ENCODE measurements around the gene SPPL2A.
"Not testable (repeated sequence)": the region's sequence is repeated elsewhere in the genome, so short reads cannot be mapped to it uniquely, and the experiment has no call there.

The SPPL2A gene, protein sequence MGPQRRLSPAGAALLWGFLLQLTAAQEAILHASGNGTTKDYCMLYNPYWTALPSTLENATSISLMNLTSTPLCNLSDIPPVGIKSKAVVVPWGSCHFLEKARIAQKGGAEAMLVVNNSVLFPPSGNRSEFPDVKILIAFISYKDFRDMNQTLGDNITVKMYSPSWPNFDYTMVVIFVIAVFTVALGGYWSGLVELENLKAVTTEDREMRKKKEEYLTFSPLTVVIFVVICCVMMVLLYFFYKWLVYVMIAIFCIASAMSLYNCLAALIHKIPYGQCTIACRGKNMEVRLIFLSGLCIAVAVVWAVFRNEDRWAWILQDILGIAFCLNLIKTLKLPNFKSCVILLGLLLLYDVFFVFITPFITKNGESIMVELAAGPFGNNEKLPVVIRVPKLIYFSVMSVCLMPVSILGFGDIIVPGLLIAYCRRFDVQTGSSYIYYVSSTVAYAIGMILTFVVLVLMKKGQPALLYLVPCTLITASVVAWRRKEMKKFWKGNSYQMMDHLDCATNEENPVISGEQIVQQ

DNA sequence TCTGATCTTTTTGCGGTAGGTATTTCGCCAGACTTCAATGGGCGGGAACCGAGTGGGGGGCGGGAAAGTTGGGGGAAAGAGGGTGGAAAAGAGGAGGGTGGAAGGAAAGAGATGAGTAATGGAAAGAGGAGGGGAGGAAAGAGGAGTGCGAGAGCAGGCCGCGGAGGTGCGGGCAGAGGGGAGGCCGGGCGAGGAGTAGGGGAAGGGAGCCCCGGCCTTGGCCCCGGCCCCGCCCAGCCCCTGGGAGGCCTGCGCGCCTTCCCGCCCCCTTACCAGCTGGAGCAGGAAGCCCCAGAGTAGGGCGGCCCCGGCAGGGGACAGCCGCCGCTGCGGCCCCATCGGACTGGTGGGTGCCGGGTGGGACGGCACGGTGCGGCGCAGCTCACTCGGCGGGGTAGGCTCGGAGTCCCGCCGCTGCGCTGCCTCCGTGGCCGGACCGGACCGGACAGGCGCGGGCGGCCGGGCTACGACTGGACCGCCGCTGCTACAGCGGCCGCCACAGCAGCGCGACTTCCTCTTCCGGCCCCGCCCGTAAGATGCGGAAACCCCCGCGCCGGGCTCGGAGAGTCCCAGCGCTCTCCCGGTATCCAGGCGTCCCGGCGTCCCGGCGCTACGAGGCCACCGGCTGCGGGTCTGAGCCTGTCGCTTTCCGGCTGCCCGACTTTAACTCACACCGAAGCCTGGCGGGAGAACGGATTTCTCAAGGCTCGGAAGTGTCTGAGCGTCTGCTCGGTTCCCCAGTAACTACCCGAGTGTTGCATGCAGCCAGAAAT is at the start of gene SPPL2A:
Gene SPPL2A (minus strand): TSS at position 512 of the 773 bp plus-strand sequence. CDS start 173 bp downstream, at position 339.
- DNase-seq = peak in 57 of 58 donors; percentile 8 to 84 (median 70)

DNA sequence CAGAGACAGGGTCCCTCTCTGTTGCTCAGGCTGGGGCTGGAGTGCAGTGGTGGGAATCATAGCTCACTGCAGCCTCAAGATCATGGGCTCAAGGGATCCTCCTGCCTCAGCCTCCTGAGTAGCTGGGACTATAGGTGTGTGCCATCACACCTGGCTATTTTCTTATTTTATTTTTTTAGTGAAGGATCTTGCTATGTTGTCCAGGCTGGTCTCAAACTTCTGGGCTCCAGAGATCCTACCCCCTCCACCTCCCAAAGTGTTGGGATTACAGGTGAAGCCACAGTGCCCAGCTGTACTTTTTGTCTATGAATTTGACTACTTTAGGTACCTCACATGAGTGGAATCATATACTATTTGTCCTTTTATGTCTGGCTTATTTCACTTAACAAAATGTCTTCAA is 49.1 kb upstream of the SPPL2A start:
- DNase-seq = no peak

DNA sequence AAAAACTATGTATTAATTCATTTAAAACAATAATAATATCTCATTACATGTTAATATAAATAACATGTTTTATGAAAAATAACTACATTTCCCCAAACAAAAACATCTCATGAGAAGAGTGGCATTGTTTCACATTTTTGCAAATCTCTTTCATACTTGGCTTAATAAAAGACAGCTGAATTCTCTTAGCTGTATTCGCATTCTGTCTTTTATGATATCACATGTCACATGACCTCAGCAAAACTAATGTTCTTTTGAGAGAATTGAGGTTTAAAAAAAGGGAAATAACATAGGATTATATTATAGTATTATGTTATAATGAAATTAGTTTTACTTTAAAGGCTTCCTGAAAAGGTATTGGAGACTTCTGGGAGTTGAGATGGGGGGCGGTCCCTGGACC is 48.4 kb upstream of the SPPL2A start:
- DNase-seq = no peak

DNA sequence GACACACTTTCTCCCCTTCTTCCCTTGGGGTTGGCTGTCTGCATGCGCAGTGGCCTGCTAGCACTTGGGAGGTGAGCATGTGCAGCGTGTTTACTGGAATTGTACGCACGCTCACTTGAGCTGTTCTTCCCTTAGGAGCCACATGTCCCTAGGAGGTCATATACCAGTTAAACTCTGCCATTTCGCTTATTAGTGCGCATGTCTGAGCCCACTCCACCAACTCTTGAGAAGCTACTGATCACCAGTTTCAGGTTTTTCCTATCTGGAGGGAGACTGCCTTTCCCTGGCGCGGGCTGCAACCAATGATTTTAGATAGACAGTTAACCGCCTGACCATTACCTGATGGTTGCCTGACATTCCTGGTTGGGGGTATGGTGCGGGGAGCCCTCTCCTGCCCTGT is 47.6 kb upstream of the SPPL2A start:
- no peak for DNase-seq

DNA sequence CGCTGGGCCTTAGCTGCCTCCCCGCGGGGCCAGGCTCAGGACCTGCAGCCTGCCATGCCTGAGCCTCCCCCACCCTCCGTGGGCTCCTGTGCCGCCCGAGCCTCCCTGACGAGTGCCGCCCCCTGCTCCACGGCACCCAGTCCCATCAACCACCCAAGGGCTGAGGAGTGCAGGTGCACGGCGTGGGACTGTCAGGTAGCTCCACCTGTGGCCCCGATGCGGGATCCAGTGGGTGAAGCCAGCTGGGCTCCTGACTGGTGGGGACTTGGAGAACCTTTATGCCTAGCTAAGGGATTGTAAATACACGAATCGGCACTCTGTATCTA is 46.6 kb upstream of the SPPL2A start:
- DNase-seq = not testable (repeated sequence)

DNA sequence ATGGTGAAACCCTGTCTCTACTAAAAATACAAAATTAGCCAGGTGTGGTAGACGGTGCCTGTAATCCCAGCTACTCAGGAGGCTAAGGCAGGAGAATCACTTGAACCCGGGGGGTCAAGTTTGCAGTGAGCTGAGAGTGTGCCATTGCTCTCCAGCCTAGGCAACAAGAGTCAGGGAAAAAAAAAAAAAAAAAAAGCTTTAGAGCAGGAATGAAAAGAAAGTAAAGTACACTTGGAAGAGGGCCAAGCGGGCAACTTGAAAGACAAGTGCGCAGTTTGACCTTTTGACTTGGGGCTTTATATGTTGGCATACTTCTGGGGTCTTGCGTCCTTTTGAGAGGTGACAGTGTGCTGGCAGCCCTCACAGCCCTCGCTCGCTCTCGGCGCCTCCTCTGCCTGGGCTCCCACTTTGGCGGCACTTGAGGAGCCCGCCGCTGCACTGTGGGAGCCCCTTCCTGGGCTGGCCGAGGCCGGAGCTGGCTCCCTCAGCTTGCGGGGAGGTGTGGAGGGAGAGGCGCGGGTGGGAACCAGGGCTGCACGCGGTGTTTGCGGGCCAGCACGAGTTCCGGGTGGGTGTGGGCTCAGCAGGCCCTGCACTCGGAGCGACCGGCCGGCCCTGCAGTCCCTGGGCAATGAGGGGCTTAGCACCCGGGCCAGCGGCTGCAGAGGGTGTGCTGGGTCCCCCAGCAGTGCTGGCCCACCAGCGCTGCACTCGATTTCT is 46.1 kb upstream of the SPPL2A start:
- not testable (repeated sequence) for DNase-seq

DNA sequence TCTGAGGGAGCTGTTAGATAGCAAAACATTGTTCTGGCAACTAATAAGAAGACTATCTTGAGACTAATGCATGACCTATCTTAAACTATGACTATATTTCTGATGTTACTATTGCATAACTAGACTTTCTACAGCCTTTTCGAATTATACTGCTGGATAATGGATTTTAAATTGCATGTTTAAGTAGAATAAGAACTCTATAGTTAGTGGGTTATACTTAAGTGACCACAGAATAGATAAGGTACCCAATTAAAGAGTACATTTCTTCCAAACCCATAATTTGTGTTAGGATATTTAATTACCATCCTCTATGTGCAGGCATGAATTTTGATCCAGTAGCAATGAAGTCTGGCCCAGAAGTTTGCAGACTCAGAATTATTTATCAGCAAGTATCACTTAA is 44.6 kb upstream of the SPPL2A start:
- no peak for DNase-seq

DNA sequence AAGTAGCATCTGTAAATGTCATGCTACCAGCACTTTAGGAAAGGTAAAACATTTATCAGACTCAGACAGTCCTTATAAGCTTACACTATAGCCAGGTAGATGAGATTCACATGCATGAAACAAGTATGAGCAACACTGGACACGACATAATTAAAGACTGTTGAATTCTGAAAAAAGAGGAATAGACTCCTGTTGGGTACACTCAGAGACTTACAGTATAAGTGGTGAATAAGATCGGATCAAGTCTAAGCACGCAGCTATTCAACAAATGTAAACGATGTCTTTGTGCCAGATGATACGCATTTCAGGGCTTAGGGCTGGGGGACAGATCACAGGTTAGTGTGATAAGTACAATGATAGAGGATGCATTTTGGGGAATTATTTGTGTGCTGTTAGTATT is 43.2 kb upstream of the SPPL2A start:
- no peak for DNase-seq

DNA sequence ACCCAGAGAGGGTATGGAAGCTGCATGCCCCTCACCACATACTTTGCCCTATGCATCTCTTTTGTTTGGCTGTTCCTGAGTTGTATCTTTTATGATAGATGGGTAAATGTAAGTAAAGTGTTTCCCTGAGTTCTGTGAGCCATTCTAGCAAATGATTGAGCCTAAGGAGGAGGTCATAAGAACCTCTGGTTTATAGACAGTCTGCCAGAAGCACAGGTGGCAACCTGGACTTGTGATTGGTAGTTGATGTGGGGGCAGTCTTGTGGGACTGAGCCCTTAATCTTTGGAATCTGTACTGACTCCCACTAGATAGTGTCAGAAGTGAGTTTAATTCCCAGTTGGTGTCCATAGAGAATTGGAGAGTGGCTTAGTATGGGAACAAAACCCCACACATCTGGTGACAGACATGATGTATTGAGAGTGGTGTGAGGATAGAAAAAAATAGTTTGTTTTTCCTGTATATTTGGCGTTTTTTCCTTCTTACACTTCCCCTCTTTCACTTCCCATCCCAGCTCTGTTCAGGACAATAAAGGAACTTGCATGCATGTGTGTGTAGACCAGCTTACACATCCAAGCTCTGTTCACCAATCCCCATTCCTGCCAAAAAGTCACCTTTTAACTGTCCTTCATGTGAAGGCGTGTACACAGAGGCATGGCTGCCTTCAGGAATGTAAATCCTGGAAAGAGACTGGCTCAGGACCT is 38.1 kb upstream of the SPPL2A start:
- no peak for DNase-seq

DNA sequence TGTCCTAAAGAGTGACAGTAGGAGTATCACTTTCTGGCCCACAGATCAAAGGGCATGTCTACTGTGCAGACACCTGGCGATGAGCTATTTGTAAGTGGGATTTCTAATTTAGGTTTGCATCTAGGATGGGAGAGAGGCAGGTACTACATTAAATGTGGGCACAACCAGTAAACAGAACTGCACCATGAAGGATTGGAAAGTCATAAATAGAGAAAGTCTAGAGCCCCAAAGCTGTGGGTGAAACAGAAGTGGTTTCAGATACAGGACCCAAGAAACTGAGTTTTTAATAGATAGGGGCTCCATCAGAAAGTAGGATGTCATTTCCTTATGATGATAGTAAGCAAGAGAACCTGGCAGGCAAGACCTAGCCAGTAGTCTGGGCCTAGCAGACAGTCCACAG is 35.2 kb upstream of the SPPL2A start:
- DNase-seq = no peak

DNA sequence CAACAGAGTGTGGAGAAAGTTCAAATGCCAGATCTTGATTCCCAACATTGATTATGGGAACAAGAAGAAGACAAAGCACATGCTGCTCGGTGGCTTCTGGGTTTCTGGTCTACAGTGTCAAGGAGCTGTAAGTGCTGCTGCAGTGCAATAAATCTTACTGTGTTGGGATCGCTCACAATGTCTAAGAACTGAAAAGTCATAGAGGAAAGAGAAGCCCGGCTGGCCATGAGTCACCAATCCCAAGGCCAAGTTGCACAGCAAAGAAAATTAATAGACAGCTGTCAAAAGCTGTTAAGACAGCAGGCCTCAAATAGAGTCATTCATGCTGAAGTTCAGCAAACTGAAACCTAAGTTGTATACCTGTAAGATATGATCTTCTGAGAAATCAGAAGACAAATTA is 33.2 kb upstream of the SPPL2A start:
- DNase-seq = no peak

DNA sequence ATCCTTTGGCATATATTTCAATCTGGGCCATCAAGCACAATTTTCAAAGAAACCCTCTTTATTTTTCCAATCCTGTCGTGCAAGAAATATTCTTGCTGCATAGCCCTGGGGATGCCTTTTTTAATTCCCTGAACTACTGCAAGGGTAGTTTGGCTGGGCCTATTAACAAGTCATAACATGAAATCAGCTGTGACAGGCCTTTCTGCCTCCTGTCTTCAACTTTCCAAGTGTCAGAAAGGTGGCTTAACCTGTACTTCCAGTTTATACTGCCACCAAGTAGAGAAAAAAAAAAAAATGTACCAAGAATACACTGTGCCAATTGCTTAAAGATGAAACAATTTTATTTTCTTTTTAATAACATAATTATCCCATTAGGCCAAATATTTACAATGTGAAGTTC is 32.4 kb upstream of the SPPL2A start:
- DNase-seq = no peak

DNA sequence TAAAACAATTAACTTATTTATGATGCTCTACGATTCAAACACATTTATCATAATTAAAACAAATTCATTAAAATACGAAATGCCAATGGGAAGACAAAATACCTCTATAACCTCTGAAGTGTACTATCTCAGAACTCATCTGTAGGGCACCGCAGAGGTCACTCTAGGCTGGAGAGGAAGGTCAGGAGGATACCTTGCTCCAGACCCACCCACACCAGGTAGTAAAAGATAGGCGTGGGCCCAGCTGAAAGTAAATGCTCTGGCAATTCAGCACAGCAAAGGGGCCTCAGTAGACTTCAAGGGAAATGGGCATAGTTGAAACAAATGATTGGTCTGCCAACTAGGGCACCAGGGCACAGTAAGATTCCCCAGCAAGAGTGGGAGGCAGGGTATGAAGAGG is 26.0 kb upstream of the SPPL2A start:
- DNase-seq = no peak

DNA sequence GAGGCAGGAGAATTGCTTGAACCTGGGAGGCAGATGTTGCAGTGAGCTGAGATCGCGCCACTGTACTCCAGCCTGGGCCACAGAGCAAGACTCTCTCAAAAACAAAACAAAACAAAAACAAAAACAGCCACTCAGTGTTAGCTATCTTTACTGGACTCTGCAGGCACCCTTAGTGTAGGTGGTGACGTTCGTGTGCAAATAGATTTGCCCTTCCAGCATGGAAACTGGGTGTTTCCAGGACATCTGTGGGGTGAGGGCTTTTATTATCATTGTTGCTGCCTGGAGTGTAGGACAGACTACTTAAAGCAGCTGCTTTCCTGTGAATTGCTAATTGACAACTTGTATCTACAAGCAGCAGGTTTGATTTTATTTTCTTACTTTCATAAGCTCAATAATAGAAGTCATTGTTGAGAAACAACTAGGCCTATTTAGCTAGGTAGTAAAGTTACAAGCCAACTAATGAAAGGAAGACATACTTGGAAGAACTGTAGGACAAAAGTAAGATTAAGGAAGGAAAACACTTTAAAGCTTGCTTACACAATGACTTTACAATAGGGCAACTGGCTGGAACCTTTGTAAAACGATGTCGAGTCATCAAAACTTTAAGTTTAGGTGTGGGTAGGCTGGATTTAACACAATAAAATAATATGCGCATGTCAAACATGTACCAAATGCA is 25.4 kb upstream of the SPPL2A start:
- no peak for DNase-seq

DNA sequence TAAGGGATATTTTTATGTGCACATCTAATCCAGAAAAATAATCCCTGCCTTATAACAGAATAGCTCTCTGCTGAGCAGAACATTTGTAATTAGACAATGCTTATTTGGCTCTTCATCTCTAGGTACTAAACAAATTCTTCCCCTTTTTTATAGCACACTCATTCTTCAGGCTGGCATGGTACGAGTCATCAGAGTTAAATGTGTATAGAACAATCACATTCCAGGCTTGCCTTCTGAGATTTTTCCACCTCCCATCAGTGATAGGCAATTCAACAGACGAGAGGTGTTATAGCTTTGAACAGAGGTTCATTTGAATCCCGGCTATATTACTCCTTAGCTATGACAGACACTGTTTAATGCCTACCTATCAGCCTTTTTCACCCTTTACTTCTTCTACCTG is 21.4 kb upstream of the SPPL2A start:
- no peak for DNase-seq

DNA sequence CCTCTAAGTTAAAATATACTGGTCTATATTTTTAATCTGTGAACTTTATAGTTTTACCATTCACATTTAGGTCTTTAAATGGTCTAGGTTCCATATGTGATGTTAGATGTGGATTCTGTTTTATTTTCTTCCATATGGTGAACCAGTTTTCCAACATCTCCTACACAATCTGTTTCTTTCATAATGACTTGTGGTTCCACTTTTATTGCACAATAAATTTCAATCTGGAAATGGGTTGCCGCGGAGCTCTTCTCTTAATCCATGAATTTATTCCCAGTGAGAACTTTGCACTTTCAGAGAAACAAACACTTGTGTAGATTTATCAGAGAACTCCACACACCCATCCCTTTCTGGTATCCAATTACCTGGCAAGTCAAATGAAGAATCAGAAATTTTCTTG is 20.9 kb upstream of the SPPL2A start:
- no peak for DNase-seq

DNA sequence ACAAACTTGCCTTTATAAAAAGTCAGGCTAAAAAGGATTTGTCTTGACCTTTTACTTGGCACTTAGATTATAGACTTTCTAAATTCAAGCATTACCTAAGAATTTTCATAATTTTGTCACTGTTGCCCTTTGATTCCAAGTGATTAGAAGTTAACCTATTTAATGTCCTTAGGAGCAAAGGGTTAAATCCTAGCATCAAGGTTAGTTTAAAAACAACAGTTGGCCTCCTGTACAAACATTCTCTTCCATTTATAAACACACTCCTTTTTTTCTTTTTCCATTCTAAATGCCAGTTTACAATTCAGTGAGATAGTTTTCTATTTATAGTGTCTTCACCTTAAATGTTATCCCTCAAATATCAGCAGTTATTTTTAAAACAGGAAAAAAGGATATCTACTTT is 18.4 kb upstream of the SPPL2A start:
- no peak for DNase-seq

DNA sequence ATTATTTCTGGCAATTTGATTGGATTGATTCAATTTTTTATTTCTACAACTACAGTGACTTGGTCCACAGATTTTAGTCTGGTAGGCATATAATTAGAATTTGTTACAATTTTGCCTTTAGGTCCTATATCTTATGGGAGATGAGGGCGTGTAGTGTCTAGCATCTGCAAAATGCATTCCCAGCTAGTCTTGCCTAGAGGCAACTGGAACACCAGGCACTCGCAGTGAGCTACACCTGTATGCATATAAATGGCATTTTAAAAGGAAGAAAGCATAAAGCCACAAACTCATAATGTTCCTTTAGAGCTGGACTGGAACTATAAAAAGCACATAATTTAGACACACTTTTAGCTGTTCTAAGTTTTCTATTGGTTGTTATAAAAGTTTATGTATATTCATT is 17.9 kb upstream of the SPPL2A start:
- DNase-seq = no peak

DNA sequence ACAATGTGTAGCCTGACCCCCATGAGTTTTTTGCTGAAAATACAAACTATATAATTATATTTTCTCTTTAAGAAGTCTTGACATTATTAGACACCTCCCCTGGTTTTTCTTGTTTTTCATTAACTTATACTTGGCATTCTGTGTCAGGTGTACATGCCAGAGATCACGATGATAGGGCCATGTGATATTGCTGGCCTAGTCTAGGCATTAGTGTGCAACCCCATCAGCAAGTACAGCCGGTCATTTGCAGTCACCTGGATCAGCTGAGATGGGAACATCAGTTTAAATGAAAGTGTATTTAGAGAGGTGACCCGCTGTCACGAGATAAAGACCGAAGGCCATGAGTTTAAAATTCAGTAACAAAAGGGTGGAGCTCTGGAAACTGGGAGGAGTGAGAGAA is 12.6 kb upstream of the SPPL2A start:
- no peak for DNase-seq

DNA sequence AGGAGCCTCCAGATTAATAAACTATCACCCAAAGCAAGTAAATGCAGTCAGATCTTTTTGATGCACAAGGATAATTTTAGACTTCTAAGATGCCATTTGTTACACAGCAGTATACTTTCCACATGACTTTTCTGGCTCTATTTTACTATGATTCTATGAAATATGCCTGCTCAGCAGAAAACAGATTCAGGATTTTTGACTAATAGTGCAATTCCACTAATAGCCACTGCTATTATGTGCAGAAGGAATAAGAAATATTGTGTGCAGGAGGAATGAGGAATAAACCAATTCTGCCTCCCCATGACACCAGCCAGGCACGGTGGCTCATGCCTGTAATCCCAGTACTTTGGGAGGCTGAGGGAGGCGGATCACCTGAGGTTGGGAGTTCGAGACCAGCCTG is 11.5 kb upstream of the SPPL2A start:
- no peak for DNase-seq

DNA sequence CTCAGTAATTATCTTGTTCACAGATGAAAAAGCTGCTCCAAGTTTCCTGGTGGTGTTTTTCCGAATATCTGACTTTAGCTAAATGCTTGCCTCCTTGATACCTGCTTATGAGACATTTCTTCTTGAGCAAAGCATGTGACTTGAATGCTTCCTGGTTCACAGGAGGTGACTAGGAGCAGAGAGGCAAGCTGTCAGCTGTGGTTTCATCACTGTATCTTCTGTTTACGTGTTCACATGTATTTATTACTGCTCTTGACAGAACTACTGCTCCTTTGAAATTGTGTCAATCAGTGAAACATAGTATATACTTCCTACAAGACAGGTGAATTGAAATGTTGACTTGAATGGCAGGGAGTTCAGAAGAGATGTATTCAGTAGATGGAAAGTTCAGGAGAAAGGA is 8.9 kb upstream of the SPPL2A start:
- DNase-seq = no peak
